Measurements from ENCODE around the gene CALCA. TPM values are rescaled to one million over a fixed set of nuclear protein-coding genes. Genes with fewer than 3 reads are reported as not detected.
"Not testable (repeated sequence)": the region's sequence is repeated elsewhere in the genome, so short reads cannot be mapped to it uniquely, and the experiment has no call there.

CALCA gene
- total RNA-seq, 1 donor from 2014 or later: not detected

DNA sequence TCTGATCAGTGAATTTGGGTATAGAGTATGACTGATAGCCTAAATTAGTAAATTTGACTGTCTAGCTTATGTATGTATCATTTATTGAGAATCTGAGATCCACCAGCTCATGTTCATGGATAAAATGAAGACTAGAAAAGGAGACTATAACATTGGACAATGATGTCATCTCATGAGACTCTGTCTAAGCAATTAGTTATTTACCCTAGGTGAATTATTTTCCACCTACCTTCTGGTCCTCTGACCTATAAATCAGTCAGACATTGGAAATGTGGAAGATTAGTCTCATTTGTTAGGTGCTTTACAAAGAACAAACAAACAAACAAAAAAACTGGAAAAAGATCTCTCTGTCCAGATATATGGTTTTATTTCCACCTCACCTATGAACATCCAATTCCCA, 38.7 kb upstream of the CALCA start:
- Mint-ChIP-seq H3K4me3 (ENCODE audit: unreplicated experiment) (no peak overlapping the region), H3K27ac (ENCODE audit: unreplicated experiment) (no peak overlapping the region), H3K36me3 (ENCODE audit: low read depth, unreplicated experiment) (no peaks in the 10 kb centered on the region), H3K9me3 (ENCODE audit: unreplicated experiment) (peaks cover 6% of the 10 kb centered on the region), H3K27me3 (ENCODE audit: low read depth, unreplicated experiment) (peaks cover 9% of the 10 kb centered on the region), H3K4me1 (ENCODE audit: low read depth, unreplicated experiment) (no peaks in the 10 kb centered on the region)
- H2AFZ ChIP-seq (ENCODE audit: low read depth, low read length): no peak overlapping the region
- TF ChIP-seq, protein P1, sequence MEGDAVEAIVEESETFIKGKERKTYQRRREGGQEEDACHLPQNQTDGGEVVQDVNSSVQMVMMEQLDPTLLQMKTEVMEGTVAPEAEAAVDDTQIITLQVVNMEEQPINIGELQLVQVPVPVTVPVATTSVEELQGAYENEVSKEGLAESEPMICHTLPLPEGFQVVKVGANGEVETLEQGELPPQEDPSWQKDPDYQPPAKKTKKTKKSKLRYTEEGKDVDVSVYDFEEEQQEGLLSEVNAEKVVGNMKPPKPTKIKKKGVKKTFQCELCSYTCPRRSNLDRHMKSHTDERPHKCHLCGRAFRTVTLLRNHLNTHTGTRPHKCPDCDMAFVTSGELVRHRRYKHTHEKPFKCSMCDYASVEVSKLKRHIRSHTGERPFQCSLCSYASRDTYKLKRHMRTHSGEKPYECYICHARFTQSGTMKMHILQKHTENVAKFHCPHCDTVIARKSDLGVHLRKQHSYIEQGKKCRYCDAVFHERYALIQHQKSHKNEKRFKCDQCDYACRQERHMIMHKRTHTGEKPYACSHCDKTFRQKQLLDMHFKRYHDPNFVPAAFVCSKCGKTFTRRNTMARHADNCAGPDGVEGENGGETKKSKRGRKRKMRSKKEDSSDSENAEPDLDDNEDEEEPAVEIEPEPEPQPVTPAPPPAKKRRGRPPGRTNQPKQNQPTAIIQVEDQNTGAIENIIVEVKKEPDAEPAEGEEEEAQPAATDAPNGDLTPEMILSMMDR (IDR thresholded peaks at IDR 0.05; ENCODE audit: insufficient read depth, low read depth, low read length): no peak
- TF ChIP-seq EZH2 (IDR thresholded peaks at IDR 0.05; ENCODE audit: insufficient read depth, low read length): no peak
- H3K4me3 ChIP-seq (ENCODE audit: insufficient read depth, low read depth, low read length): no peak overlapping the region
- H3K79me2 ChIP-seq (ENCODE audit: insufficient read depth, low read length): no peaks in the 10 kb centered on the region
- H3K4me1 ChIP-seq (ENCODE audit: insufficient read depth, low read length): no peaks in the 10 kb centered on the region
- FAIRE-seq (no peak), DNase-seq (ENCODE audit: low read depth) (no peak)
- no peak overlapping the region for H3K27ac ChIP-seq (ENCODE audit: low read depth, low read length)
- no peak overlapping the region for H3K9ac ChIP-seq (ENCODE audit: low read length)
- no peaks in the 10 kb centered on the region for H3K27me3 ChIP-seq (ENCODE audit: insufficient read depth, low read length)
- no peaks in the 10 kb centered on the region for H4K20me1 ChIP-seq (ENCODE audit: insufficient read depth, low read length)
- no peaks in the 10 kb centered on the region for H3K9me3 ChIP-seq (ENCODE audit: insufficient read depth, low read depth, low read length)
- no peaks in the 10 kb centered on the region for H3K36me3 ChIP-seq (ENCODE audit: insufficient read depth, low read length)
- no peak overlapping the region for H3K4me2 ChIP-seq (ENCODE audit: low read length)

DNA sequence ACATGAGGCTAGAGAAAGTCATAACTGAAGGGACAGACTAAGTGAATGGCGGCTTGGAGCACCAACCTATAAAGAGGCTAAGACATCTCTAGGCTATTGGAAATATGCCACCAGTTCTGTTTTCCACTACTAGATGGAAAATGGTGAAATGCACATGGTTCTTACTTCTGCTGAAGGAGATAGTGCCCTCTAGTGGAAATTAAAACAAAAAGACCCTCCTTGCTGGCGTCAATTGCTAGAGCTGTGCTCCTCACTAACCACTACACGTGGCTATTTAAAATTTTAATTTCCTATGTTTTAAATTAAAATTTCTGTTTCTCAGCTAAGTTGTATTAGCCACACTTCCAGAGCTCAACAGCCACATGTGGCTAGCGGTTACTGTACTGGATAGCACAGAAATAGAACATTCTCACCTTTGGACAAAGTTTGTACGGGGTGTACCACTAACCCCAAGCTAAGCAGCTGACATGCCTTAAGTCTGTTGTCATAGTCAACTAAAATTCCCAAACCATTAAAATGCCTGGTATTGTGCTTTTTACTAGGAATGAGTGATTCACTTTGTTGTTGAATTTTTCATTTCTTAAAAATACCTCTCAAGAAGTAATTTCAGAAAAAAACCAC, 34.1 kb upstream of the CALCA start:
- no peaks in the 10 kb centered on the region for H3K9me3 ChIP-seq (ENCODE audit: insufficient read depth, low read depth, low read length)
- Mint-ChIP-seq H3K9me3 (ENCODE audit: unreplicated experiment) (no peaks in the 10 kb centered on the region), H3K27ac (ENCODE audit: unreplicated experiment) (no peak overlapping the region), H3K27me3 (ENCODE audit: low read depth, unreplicated experiment) (peaks cover 2% of the 10 kb centered on the region), H3K36me3 (ENCODE audit: low read depth, unreplicated experiment) (no peaks in the 10 kb centered on the region), H3K4me1 (ENCODE audit: low read depth, unreplicated experiment) (no peaks in the 10 kb centered on the region), H3K4me3 (ENCODE audit: unreplicated experiment) (no peak overlapping the region)
- H3K27me3 ChIP-seq (ENCODE audit: insufficient read depth, low read length): no peaks in the 10 kb centered on the region
- H3K36me3 ChIP-seq (ENCODE audit: insufficient read depth, low read length): no peaks in the 10 kb centered on the region
- H3K4me2 ChIP-seq (ENCODE audit: low read length): no peak overlapping the region
- peak; percentile 9 for DNase-seq (ENCODE audit: low read depth)
- H3K4me1 ChIP-seq (ENCODE audit: insufficient read depth, low read length): no peaks in the 10 kb centered on the region
- H3K9ac ChIP-seq (ENCODE audit: low read length): no peak overlapping the region
- no peak for TF ChIP-seq EZH2 (IDR thresholded peaks at IDR 0.05; ENCODE audit: insufficient read depth, low read length)
- TF ChIP-seq, protein P1 (IDR thresholded peaks at IDR 0.05; ENCODE audit: insufficient read depth, low read depth, low read length): peak; percentile 48
- H3K27ac ChIP-seq (ENCODE audit: low read depth, low read length): no peak overlapping the region
- no peaks in the 10 kb centered on the region for H3K79me2 ChIP-seq (ENCODE audit: insufficient read depth, low read length)
- no peak overlapping the region for H3K4me3 ChIP-seq (ENCODE audit: insufficient read depth, low read depth, low read length)
- H2AFZ ChIP-seq (ENCODE audit: low read depth, low read length): no peak overlapping the region
- no peak for FAIRE-seq
- H4K20me1 ChIP-seq (ENCODE audit: insufficient read depth, low read length): no peaks in the 10 kb centered on the region

DNA sequence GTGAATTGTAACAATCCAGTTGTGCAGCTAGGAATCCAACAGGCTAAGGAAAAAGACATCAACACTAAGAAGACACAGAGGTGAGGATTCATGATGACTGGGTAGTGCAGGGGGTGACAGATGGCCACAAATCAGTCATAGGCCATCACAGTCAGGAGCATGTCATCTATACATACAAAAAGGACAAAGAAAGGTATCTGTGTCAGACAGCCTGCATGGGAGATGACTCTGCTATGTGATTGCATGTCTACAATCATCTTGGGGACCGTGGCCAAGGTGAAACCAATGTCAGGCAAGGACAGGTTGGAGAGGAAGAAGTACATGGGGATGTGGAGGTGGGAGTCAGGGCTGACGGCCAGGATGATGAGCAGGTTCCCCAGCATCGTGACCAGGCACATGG, 16.0 kb upstream of the CALCA start:
- not testable (repeated sequence) for FAIRE-seq; H3K27ac ChIP-seq (ENCODE audit: low read depth, low read length); H3K79me2 ChIP-seq (ENCODE audit: insufficient read depth, low read length); H3K36me3 Mint-ChIP-seq (ENCODE audit: low read depth, unreplicated experiment); H3K4me1 ChIP-seq (ENCODE audit: insufficient read depth, low read length); H3K36me3 ChIP-seq (ENCODE audit: insufficient read depth, low read length); H3K9ac ChIP-seq (ENCODE audit: low read length); DNase-seq (ENCODE audit: low read depth); H3K9me3 ChIP-seq (ENCODE audit: insufficient read depth, low read depth, low read length); H3K27me3 ChIP-seq (ENCODE audit: insufficient read depth, low read length); H3K4me2 ChIP-seq (ENCODE audit: low read length); H4K20me1 ChIP-seq (ENCODE audit: insufficient read depth, low read length); H3K4me3 ChIP-seq (ENCODE audit: insufficient read depth, low read depth, low read length); H3K9me3 Mint-ChIP-seq (ENCODE audit: unreplicated experiment); H3K4me1 Mint-ChIP-seq (ENCODE audit: low read depth, unreplicated experiment); H2AFZ ChIP-seq (ENCODE audit: low read depth, low read length); H3K27ac Mint-ChIP-seq (ENCODE audit: unreplicated experiment); H3K4me3 Mint-ChIP-seq (ENCODE audit: unreplicated experiment)
- peaks cover 10% of the 10 kb centered on the region for H3K27me3 Mint-ChIP-seq (ENCODE audit: low read depth, unreplicated experiment)
